Osteoblast (primary cell): Measurements from ENCODE around the gene FARP1. TPM values are rescaled to one million over a fixed set of nuclear protein-coding genes. Genes with fewer than 3 reads are reported as not detected.

Experiments used
- DNase-seq: peaks from one replicate; pipeline ENCODE4 v3.0.0; 2011; ENCODE audit warnings: low spot score, mixed read lengths; ENCODE audit not compliant: insufficient read length; ENCODE audit errors: missing footprints
- H2AFZ ChIP-seq: 2 replicates; pipeline ENCODE4 v1.6.0; 2011; ENCODE audit warnings: mild to moderate bottlenecking, low read length
- H3K27ac ChIP-seq: 2 replicates; pipeline ENCODE4 v1.5.1; 2011; ENCODE audit warnings: mild to moderate bottlenecking, low read depth, low read length, moderate library complexity
- H3K27me3 ChIP-seq: 2 replicates; pipeline ENCODE4 v1.6.0; 2012; ENCODE audit warnings: mild to moderate bottlenecking, control low read depth, inconsistent platforms, low read length, moderate library complexity; ENCODE audit not compliant: insufficient read depth
- H3K36me3 ChIP-seq: 2 replicates; pipeline ENCODE4 v1.5.1; 2011; ENCODE audit warnings: mild to moderate bottlenecking, low read length, control low read depth, moderate library complexity; ENCODE audit not compliant: insufficient read depth
- H3K4me1 ChIP-seq: 2 replicates; pipeline ENCODE4 v1.5.1; 2011; ENCODE audit warnings: mild to moderate bottlenecking, low read length, control low read depth, moderate library complexity; ENCODE audit not compliant: insufficient read depth
- H3K4me2 ChIP-seq: 2 replicates; pipeline ENCODE4 v1.6.0; 2011; ENCODE audit warnings: mild to moderate bottlenecking, low read length; ENCODE audit not compliant: insufficient read depth
- H3K4me3 ChIP-seq: fragments of 200-600 bp; sonication (generic); 3 replicates; pipeline ENCODE4 v1.5.1; 2012; ENCODE audit warnings: mild to moderate bottlenecking, low read length, inconsistent platforms; ENCODE audit not compliant: insufficient read depth
- H3K79me2 ChIP-seq: 2 replicates; pipeline ENCODE4 v1.6.0; 2012; ENCODE audit warnings: mild to moderate bottlenecking, low read length, control low read depth, inconsistent platforms; ENCODE audit not compliant: insufficient read depth
- H3K9me3 ChIP-seq: 2 replicates; pipeline ENCODE4 v1.5.1; 2011; ENCODE audit warnings: low read depth, low read length, control low read depth
- H4K20me1 ChIP-seq: 2 replicates; pipeline ENCODE4 v1.6.0; 2012; ENCODE audit warnings: mild to moderate bottlenecking, low read length, control low read depth; ENCODE audit not compliant: insufficient read depth
- CTCF ChIP-seq: IDR thresholded peaks from 2 replicates; pipeline ENCODE4 v1.5.1; 2011; ENCODE audit warnings: mild to moderate bottlenecking, low read depth, low read length, moderate library complexity; ENCODE audit errors: extremely low read depth
- total RNA-seq: library from RNA; depleted of rRNA; stranded (reverse); fragments of >200 nt; gene quantifications from 2 replicates; pipeline ENCODE4 v1.2.3, GENCODE V29; 2012

The FARP1 gene
- total RNA-seq, 1 donor = 36.2 TPM

DNA sequence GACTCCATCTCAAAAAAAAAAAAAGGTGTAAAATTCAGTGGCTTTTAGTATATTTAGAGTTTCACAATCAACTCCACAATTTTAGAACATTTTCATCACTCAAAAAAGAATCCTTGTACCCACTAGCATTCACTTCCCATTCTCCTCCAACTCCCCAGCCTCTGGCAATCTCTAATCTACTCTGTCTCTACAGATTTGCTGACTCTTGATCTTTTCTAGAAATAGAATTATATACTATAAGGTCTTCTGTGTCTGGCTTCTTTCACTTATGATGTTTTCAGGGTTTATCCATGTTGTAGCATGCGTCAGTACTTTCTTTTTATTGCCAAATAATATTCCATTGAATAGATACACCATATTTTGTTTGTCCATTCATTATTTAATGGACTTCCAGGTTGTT is 8.0 kb upstream of the FARP1 start:
- H3K27me3 ChIP-seq = no peaks in the 10 kb centered on the region
- H3K36me3 ChIP-seq = no peaks in the 10 kb centered on the region
- no peaks in the 10 kb centered on the region for H3K4me1 ChIP-seq
- no peak overlapping the region for H2AFZ ChIP-seq
- H3K4me2 ChIP-seq = no peak overlapping the region
- no peaks in the 10 kb centered on the region for H3K79me2 ChIP-seq
- no peak overlapping the region for H3K4me3 ChIP-seq
- DNase-seq = no peak
- no peaks in the 10 kb centered on the region for H3K9me3 ChIP-seq
- TF ChIP-seq CTCF = no peak
- H3K27ac ChIP-seq = no peak overlapping the region
- no peaks in the 10 kb centered on the region for H4K20me1 ChIP-seq

- H3K4me2 ChIP-seq = no peak overlapping the region
- TF ChIP-seq CTCF = no peak
- H3K79me2 ChIP-seq = peaks cover 20% of the 10 kb centered on the region
- DNase-seq = no peak
- H3K27ac ChIP-seq = no peak overlapping the region
- peaks cover 12% of the 10 kb centered on the region for H4K20me1 ChIP-seq
- no peaks in the 10 kb centered on the region for H3K36me3 ChIP-seq
- no peaks in the 10 kb centered on the region for H3K27me3 ChIP-seq
- H3K4me1 ChIP-seq = peaks cover 18% of the 10 kb centered on the region
- H2AFZ ChIP-seq = no peak overlapping the region
- H3K4me3 ChIP-seq = no peak overlapping the region
- H3K9me3 ChIP-seq = no peaks in the 10 kb centered on the region
Observed at GRCh38 chr13:98141091-98141490, 1.8 kb upstream of the FARP1 start.

- peak overlapping the region; percentile 88 for H3K4me3 ChIP-seq
Observed at GRCh38 chr13:98141509-98142379, 1.1 kb upstream of the FARP1 start.

More at GRCh38 chr13:98141509-98142379, 1.1 kb upstream of the FARP1 start:
- no peaks in the 10 kb centered on the region for H3K27me3 ChIP-seq
- H3K27ac ChIP-seq = no peak overlapping the region
- no peak for TF ChIP-seq CTCF
- peaks cover 17% of the 10 kb centered on the region for H4K20me1 ChIP-seq
- peaks cover 27% of the 10 kb centered on the region for H3K79me2 ChIP-seq
- DNase-seq = no peak
- H2AFZ ChIP-seq = peak overlapping the region; percentile 69
- no peaks in the 10 kb centered on the region for H3K36me3 ChIP-seq
- peak overlapping the region; percentile 84 for H3K4me2 ChIP-seq
- peaks cover 24% of the 10 kb centered on the region for H3K4me1 ChIP-seq
- H3K9me3 ChIP-seq = no peaks in the 10 kb centered on the region
